Transverse colon (tissue), 4 donors: ENCODE results near the gene RAB5B. TPM values are rescaled to one million over a fixed set of nuclear protein-coding genes. Genes with fewer than 3 reads are reported as not detected.

Experiments used
- DNase-seq: peaks from one replicate; pipeline ENCODE4 v3.0.0-alpha.2; 2019
- H3K27ac ChIP-seq, 4 donors: fragments of 200-600 bp; sonication (generic); 2 replicates each; pipeline ENCODE4 v1.5.1; 2016 to 2018; ENCODE audit warnings: inconsistent platforms in 4 of 4
- H3K27me3 ChIP-seq: fragments of 200-600 bp; sonication (generic); 2 replicates; pipeline ENCODE4 v1.5.1; 2017; ENCODE audit warnings: inconsistent platforms
- H3K36me3 ChIP-seq, 4 donors: fragments of 200-600 bp; sonication (generic); 2 replicates each; pipeline ENCODE4 v1.5.1; 2017 to 2019; ENCODE audit warnings: inconsistent platforms in 4 of 4
- H3K4me1 ChIP-seq, 4 donors: fragments of 200-600 bp; sonication (generic); 2 replicates each; pipeline ENCODE4 v1.5.1; 2017 to 2020; ENCODE audit warnings: inconsistent platforms in 4 of 4
- H3K4me3 ChIP-seq, 4 donors: fragments of 200-600 bp; sonication (generic); 1 replicate in 1 of 4; 2 replicates in 3 of 4; pipeline versions ENCODE4 v1.5.1 to v1.6.1; 2017 to 2019; ENCODE audit warnings: inconsistent platforms in 4 of 4
- H3K9me3 ChIP-seq, 2 donors: fragments of 200-600 bp; sonication (generic); 2 replicates each; pipeline ENCODE4 v1.5.1; 2017 to 2019; ENCODE audit warnings: inconsistent platforms in 2 of 2
- EP300 ChIP-seq: sonication (generic); formaldehyde crosslinking; IDR thresholded peaks from one replicate; pipeline ENCODE4 v1.6.1; 2017; ENCODE audit warnings: antibody characterized with exemption, low read depth
- POLR2A ChIP-seq: fragments of 450-650 bp; IDR thresholded peaks from one replicate; pipeline ENCODE4 v1.6.1; 2016; ENCODE audit warnings: antibody characterized with exemption, mild to moderate bottlenecking, moderate library complexity
- POLR2AphosphoS5 ChIP-seq, 3 donors: sonication (generic); formaldehyde crosslinking; IDR thresholded peaks; one replicate each; pipeline ENCODE4 v1.6.1; 2016; ENCODE audit warnings: antibody characterized with exemption in 3 of 3
- WGBS, 2 donors: methylation state at CpG; one replicate each; pipeline ENCODE4 v1.1.5; 2018; ENCODE audit warnings: low coverage in 1 of 2; 5-methylcytosine and 5-hydroxymethylcytosine counted together
- in situ Hi-C, 4 donors: fragments of 200-750 bp; cut with MboI; loops; one replicate each; pipeline versions ENCODE4 v1.15.0 to v1.15.1; 2017; ENCODE audit warnings: low sequenced_read_pairs in 3 of 4, low pct_ligation_motif_present in 1 of 4, low pct_unique_long_range_greater_than_20kb in 1 of 4
- intact Hi-C: fragments of 100-400 bp; cut with DNase I; formaldehyde crosslinking; loops from one replicate; pipeline ENCODE4 v1.15.1; 2023; ENCODE audit warnings: low total_unique reads
- total RNA-seq, 4 donors: library from RNA; depleted of rRNA; stranded (reverse); fragments of >200 nt; gene quantifications; one replicate each; pipeline ENCODE4 v1.1.0, GENCODE V29; 2016
- TF ChIP-seq, protein P1 (sequence below), 5 experiments: fragments of 200-600 bp in 3 of 5; fragments of 450-650 bp in 2 of 5; sonication (generic) in 3 of 5; IDR thresholded peaks; 1 replicate in 2 of 5; 2 replicates in 3 of 5; pipeline ENCODE4 v1.5.1; 2016 to 2017; ENCODE audit warnings: antibody characterized with exemption in 5 of 5, inconsistent platforms in 3 of 5, mild to moderate bottlenecking in 2 of 5, moderate library complexity in 1 of 5

Gene RAB5B
- total RNA-seq, 4 donors from 2014 or later = 66.3 to 97.5 (median 88.4) TPM

DNA sequence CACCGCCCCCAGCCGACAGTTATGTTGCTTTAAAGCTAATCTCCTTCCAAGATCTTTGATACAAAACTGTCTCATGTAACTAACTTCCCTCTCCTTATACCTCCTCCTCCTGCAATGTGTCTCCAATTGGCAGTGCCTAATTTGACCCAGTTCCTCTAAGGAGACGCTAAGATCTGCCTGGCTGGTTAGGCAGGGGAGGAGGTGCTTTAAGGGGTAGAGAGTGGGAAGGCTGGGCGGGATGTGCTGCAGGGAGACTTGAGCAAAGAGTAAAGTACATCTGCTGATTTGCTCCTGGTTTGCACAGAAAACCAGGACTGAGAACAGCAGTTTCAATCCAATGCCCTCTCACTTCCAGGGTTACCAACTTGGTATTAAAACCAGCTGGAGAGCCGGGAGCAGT is 39.6 kb downstream of the RAB5B start:
- no peak for TF ChIP-seq POLR2AphosphoS5 (IDR thresholded peaks at IDR 0.05)
- no peak for TF ChIP-seq EP300
- TF ChIP-seq, protein P1, sequence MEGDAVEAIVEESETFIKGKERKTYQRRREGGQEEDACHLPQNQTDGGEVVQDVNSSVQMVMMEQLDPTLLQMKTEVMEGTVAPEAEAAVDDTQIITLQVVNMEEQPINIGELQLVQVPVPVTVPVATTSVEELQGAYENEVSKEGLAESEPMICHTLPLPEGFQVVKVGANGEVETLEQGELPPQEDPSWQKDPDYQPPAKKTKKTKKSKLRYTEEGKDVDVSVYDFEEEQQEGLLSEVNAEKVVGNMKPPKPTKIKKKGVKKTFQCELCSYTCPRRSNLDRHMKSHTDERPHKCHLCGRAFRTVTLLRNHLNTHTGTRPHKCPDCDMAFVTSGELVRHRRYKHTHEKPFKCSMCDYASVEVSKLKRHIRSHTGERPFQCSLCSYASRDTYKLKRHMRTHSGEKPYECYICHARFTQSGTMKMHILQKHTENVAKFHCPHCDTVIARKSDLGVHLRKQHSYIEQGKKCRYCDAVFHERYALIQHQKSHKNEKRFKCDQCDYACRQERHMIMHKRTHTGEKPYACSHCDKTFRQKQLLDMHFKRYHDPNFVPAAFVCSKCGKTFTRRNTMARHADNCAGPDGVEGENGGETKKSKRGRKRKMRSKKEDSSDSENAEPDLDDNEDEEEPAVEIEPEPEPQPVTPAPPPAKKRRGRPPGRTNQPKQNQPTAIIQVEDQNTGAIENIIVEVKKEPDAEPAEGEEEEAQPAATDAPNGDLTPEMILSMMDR (IDR thresholded peaks at IDR 0.05) = no peak
- no peak for TF ChIP-seq POLR2A
- in situ Hi-C loops (no loop called here), intact Hi-C loops (no loop called here)
- Histone ChIP-seq H3K27me3 (no peaks in the 10 kb centered on the region), H3K4me1 (peaks cover 0 to 25% (median 20%) of the 10 kb centered on the region in 4 donors), H3K36me3 (no peaks in the 10 kb centered on the region), H3K9me3 (no peaks in the 10 kb centered on the region), H3K27ac (no peak overlapping the region), H3K4me3 (no peak overlapping the region)
- 76% methylated on average over 5 of the region's 5 CpGs; no CpG with 5 or more reads in 1 of the 2 donors for WGBS, 2 donors
- no peak for DNase-seq

DNA sequence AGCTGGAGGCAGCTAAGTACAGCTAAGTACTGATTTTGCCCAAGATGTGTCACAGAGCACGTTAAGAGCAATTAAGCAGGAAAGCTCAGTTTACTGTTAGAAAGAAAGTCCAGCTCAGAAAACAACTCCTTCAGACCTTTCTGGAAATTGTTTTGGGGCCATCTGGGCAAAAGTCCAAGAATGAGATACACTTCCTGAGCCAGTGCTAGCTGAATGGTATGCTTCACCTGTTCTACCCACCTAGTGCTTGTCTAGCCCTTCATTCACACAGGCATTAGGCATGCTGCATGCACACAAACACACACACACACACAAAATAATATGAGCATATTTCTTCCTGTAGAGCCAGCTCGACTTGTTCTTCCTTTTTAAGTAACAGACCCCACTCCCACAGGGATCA is 40.3 kb downstream of the RAB5B start:
- Histone ChIP-seq H3K4me3 (no peak overlapping the region), H3K9me3 (no peaks in the 10 kb centered on the region), H3K36me3 (no peaks in the 10 kb centered on the region), H3K27me3 (no peaks in the 10 kb centered on the region), H3K27ac (no peak overlapping the region), H3K4me1 (peaks cover 0 to 23% (median 20%) of the 10 kb centered on the region in 4 donors)
- intact Hi-C loops = no loop called here
- TF ChIP-seq, protein P1 (IDR thresholded peaks at IDR 0.05) = no peak
- no peak for TF ChIP-seq EP300
- DNase-seq = no peak
- 25 to 40% methylated on average over 2 of the region's 2 CpGs for WGBS, 2 donors
- in situ Hi-C loops = no loop called here

DNA sequence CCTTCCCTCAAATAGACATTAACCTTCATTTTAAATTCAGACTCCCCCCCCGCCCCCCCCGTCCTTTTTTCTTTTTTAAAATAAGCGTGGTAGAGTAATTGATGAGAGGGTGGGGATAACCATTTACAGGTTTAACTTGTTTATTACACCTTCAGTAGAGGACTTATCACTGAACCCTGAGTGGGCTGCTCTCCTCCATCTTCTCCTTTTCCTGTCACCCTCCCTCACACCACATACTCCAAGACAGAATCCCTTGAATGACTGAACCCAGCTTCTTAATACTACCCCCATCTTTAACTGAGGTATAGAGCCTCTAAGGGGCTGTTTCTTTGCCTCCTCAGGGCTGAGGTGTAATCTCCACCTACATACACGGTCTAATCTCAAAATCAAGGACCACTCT is 43.3 kb downstream of the RAB5B start:
- WGBS, 2 donors = 84 to 88% methylated on average over 4 of the region's 4 CpGs
- H3K36me3 ChIP-seq = no peaks in the 10 kb centered on the region
- in situ Hi-C loops (no loop called here), intact Hi-C loops (no loop called here)
- H3K4me3 ChIP-seq = no peak overlapping the region
- no peak for DNase-seq
- peaks cover 0 to 35% (median 30%) of the 10 kb centered on the region in 4 donors for H3K4me1 ChIP-seq
- H3K27me3 ChIP-seq = no peaks in the 10 kb centered on the region
- H3K27ac ChIP-seq = no peak overlapping the region
- no peaks in the 10 kb centered on the region for H3K9me3 ChIP-seq
- TF ChIP-seq, protein P1 (IDR thresholded peaks at IDR 0.05) = no peak

DNA sequence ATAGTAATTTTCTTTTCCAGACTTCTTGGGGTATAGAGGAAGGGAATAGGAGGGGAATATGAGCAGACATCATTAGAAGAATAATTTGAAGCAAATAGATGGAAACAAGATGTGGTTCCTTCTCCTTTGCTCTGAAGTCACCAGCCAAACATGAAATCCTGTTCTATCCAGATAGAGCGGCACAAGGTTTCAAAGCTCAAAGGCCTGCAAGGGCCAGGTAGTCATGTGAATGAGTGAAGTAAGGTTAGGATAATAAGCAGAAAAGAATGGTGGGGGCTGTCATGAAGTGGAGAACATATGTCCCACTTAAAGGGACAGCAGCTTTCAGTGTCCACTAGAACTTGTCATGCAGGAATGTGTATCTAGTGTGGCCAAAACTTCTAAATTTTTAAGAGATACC is 44.5 kb downstream of the RAB5B start:
- peaks cover 0 to 38% (median 29%) of the 10 kb centered on the region in 4 donors for H3K4me1 ChIP-seq

More for the DNA sequence above, 44.5 kb downstream of the RAB5B start:
- in situ Hi-C loops (no loop called here), intact Hi-C loops (no loop called here)
- no peaks in the 10 kb centered on the region for H3K36me3 ChIP-seq
- H3K27me3 ChIP-seq = no peaks in the 10 kb centered on the region
- TF ChIP-seq POLR2AphosphoS5 (IDR thresholded peaks at IDR 0.05) (no peak), POLR2A (no peak), EP300 (no peak)
- TF ChIP-seq, protein P1 (IDR thresholded peaks at IDR 0.05) = no peak
- H3K27ac ChIP-seq = no peak overlapping the region
- no peak for DNase-seq
- H3K9me3 ChIP-seq = no peaks in the 10 kb centered on the region
- no peak overlapping the region for H3K4me3 ChIP-seq
- WGBS, 2 donors = 82 to 100% methylated on average over 1 of the region's 1 CpG
